ENCODE data around the gene ETDC. TPM values are rescaled to one million over a fixed set of nuclear protein-coding genes. Genes with fewer than 3 reads are reported as not detected.
"Not testable (repeated sequence)": the region's sequence is repeated elsewhere in the genome, so short reads cannot be mapped to it uniquely, and the experiment has no call there.

ETDC gene
- total RNA-seq (ENCODE audit: unreplicated experiment), result not detected
- long read RNA-seq, result 0 reads

- H3K36me3 Mint-ChIP-seq (ENCODE audit: low read depth, unreplicated experiment), result peaks cover 2% of the 10 kb centered on the region
- DNase-seq (ENCODE audit: low spot score), result no peak
- H3K9me3 Mint-ChIP-seq (ENCODE audit: unreplicated experiment), result no peaks in the 10 kb centered on the region
- TF ChIP-seq CTCF (IDR thresholded peaks at IDR 0.05; ENCODE audit: unreplicated experiment), result no peak
- H3K4me3 Mint-ChIP-seq (ENCODE audit: unreplicated experiment), result no peak within 1 kb of the TSS
- H3K4me1 Mint-ChIP-seq (ENCODE audit: unreplicated experiment), result peaks cover 5% of the 10 kb centered on the region
- no peak within 1 kb of the TSS for H3K27ac Mint-ChIP-seq (ENCODE audit: unreplicated experiment)
- H3K27me3 Mint-ChIP-seq (ENCODE audit: unreplicated experiment), result no peaks in the 10 kb centered on the region
Measured at GRCh38 chrX:135309430-135309923, at the start of gene ETDC. TSS of gene ETDC (plus strand) at chrX:135309480. CDS start at chrX:135309480, 0 bp downstream.

GRCh38 chrX:135260976-135261375 is 48.3 kb upstream of the ETDC start:
- not testable (repeated sequence) for H3K27ac Mint-ChIP-seq (ENCODE audit: unreplicated experiment); H3K27me3 Mint-ChIP-seq (ENCODE audit: unreplicated experiment); H3K4me3 Mint-ChIP-seq (ENCODE audit: unreplicated experiment); H3K36me3 Mint-ChIP-seq (ENCODE audit: low read depth, unreplicated experiment); DNase-seq (ENCODE audit: low spot score); H3K9me3 Mint-ChIP-seq (ENCODE audit: unreplicated experiment); H3K4me1 Mint-ChIP-seq (ENCODE audit: unreplicated experiment)

GRCh38 chrX:135263376-135263775 is 45.9 kb upstream of the ETDC start:
- H3K4me1 Mint-ChIP-seq (ENCODE audit: unreplicated experiment); H3K27me3 Mint-ChIP-seq (ENCODE audit: unreplicated experiment); H3K36me3 Mint-ChIP-seq (ENCODE audit: low read depth, unreplicated experiment); H3K4me3 Mint-ChIP-seq (ENCODE audit: unreplicated experiment); H3K9me3 Mint-ChIP-seq (ENCODE audit: unreplicated experiment); H3K27ac Mint-ChIP-seq (ENCODE audit: unreplicated experiment); DNase-seq (ENCODE audit: low spot score): not testable (repeated sequence)

GRCh38 chrX:135264206-135264605 is 45.1 kb upstream of the ETDC start:
- Mint-ChIP-seq H3K4me1 (ENCODE audit: unreplicated experiment) (no peaks in the 10 kb centered on the region), H3K27me3 (ENCODE audit: unreplicated experiment) (peaks cover 2% of the 10 kb centered on the region), H3K36me3 (ENCODE audit: low read depth, unreplicated experiment) (peaks cover 6% of the 10 kb centered on the region), H3K4me3 (ENCODE audit: unreplicated experiment) (no peak overlapping the region), H3K27ac (ENCODE audit: unreplicated experiment) (no peak overlapping the region), H3K9me3 (ENCODE audit: unreplicated experiment) (peaks cover 4% of the 10 kb centered on the region)
- no peak for DNase-seq (ENCODE audit: low spot score)
- no peak for TF ChIP-seq CTCF (IDR thresholded peaks at IDR 0.05; ENCODE audit: unreplicated experiment)

DNA sequence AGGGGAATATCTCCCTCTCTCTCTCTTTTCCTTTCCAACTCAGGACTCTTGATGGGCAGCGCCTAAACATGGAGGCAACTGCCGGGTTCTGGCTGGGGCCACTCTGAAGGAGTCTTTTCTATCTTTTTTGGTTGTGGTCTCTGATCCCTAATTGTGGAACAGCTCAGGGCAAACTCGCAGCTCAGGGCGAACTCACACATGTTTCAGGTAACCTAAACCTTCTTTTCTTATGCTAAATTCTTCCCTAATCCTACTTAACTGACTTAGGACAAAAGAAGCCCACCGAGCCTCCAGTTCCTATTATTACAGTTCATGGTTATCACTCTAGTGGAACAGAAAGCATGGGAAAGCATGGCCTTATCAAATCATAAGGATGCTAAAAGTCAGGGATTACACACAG is 36.1 kb upstream of the ETDC start:
- Mint-ChIP-seq H3K4me3 (ENCODE audit: unreplicated experiment) (no peak overlapping the region), H3K27me3 (ENCODE audit: unreplicated experiment) (no peaks in the 10 kb centered on the region), H3K27ac (ENCODE audit: unreplicated experiment) (no peak overlapping the region), H3K36me3 (ENCODE audit: low read depth, unreplicated experiment) (no peaks in the 10 kb centered on the region), H3K4me1 (ENCODE audit: unreplicated experiment) (no peaks in the 10 kb centered on the region), H3K9me3 (ENCODE audit: unreplicated experiment) (no peaks in the 10 kb centered on the region)
- DNase-seq (ENCODE audit: low spot score), result no peak
- no peak for TF ChIP-seq CTCF (IDR thresholded peaks at IDR 0.05; ENCODE audit: unreplicated experiment)

GRCh38 chrX:135275973-135276372 is 33.3 kb upstream of the ETDC start:
- Mint-ChIP-seq H3K4me3 (ENCODE audit: unreplicated experiment) (no peak overlapping the region), H3K36me3 (ENCODE audit: low read depth, unreplicated experiment) (peaks cover 7% of the 10 kb centered on the region), H3K27ac (ENCODE audit: unreplicated experiment) (no peak overlapping the region), H3K9me3 (ENCODE audit: unreplicated experiment) (no peaks in the 10 kb centered on the region), H3K4me1 (ENCODE audit: unreplicated experiment) (no peaks in the 10 kb centered on the region), H3K27me3 (ENCODE audit: unreplicated experiment) (no peaks in the 10 kb centered on the region)
- no peak for DNase-seq (ENCODE audit: low spot score)
- no peak for TF ChIP-seq CTCF (IDR thresholded peaks at IDR 0.05; ENCODE audit: unreplicated experiment)

All from endothelial cell (in vitro differentiated cells).